HCT116 (cell line): ENCODE measurements around the gene MAF. TPM values are rescaled to one million over a fixed set of nuclear protein-coding genes. Genes with fewer than 3 reads are reported as not detected.

Source experiments
- ATAC-seq: fragments of 200-7000 bp; cut with Tn5 transposase; 2 replicates; pipeline ENCODE4 v1.9.1; 2020; ENCODE audit warnings: mild to moderate bottlenecking, moderate library complexity
- BruUV-seq: library from RNA; stranded (reverse); fragments of 400-500 nt; replicated peaks from 2 replicates; lab custom pipeline; 2021; lab: Mats Ljungman, UMichigan
- CTCF ChIA-PET: fragments of 300-600 bp; sonication (Branson Sonifier 250); formaldehyde crosslinking; loops from one replicate; lab custom pipeline; 2021; ENCODE audit warnings: antibody characterized with exemption; lab: Charles Lee
- POLR2A ChIA-PET: fragments of 300-600, 350-600 bp; sonication (Branson Sonifier 250); formaldehyde crosslinking; loops from one replicate; lab custom pipeline; 2021; ENCODE audit warnings: antibody characterized with exemption; lab: Charles Lee
- RAD21 ChIA-PET, 2 experiments: fragments of 300-600 bp; sonication (Branson Sonifier 250); formaldehyde crosslinking; loops; one replicate each; lab custom pipeline; 2023; ENCODE audit warnings: low total read pairs in 2 of 2; ENCODE audit not compliant: uncharacterized antibody in 2 of 2, unreplicated experiment in 2 of 2, low non-redundant PET in 1 of 2; lab: Charles Lee
- DNase-seq: peaks from one replicate; pipeline ENCODE4 v3.0.0-alpha.2; 2010; ENCODE audit warnings: low read depth, low spot score
- H2AFZ ChIP-seq: fragments of 200-600 bp; shearing (Covaris generic), sonication (generic); 2 replicates; pipeline ENCODE4 v1.6.1; 2017; ENCODE audit warnings: low read depth, mixed run types, mixed read lengths, antibody characterized with exemption, low read length; ENCODE audit not compliant: poor library complexity, severe bottlenecking
- H3K27ac ChIP-seq: 2 replicates; pipeline ENCODE4 v1.5.1; 2012; ENCODE audit warnings: low read depth, low read length
- H3K27me3 ChIP-seq: fragments of 200-600 bp; sonication (generic); 2 replicates; pipeline ENCODE4 v1.6.1; 2016; ENCODE audit warnings: mixed run types, low read length, mixed read lengths; ENCODE audit not compliant: insufficient read depth
- H3K36me3 ChIP-seq, 2 experiments: fragments of 200-500 bp in 1 of 2; fragments of 200-600 bp in 1 of 2; sonication (Bioruptor generic) in 1 of 2; sonication (generic) in 1 of 2; 2 replicates each; pipeline versions ENCODE4 v1.5.1 to v1.6.1; 2014 to 2016; ENCODE audit warnings: low read length in 2 of 2, inconsistent platforms in 1 of 2, mixed read lengths in 1 of 2, mixed run types in 1 of 2; ENCODE audit not compliant: insufficient read depth in 2 of 2, control insufficient read depth in 1 of 2
- H3K4me1 ChIP-seq, 2 experiments: fragments of 200-600 bp in 1 of 2; sonication (generic) in 1 of 2; 2 replicates each; pipeline versions ENCODE4 v1.5.1 to v1.6.1; 2012 to 2017; ENCODE audit warnings: low read length in 2 of 2, inconsistent platforms in 1 of 2, mild to moderate bottlenecking in 1 of 2, mixed read lengths in 1 of 2, mixed run types in 1 of 2, moderate library complexity in 1 of 2; ENCODE audit not compliant: insufficient read depth in 2 of 2, control insufficient read depth in 1 of 2
- H3K4me2 ChIP-seq: fragments of 200-600 bp; sonication (generic); 2 replicates; pipeline ENCODE4 v1.6.1; 2017; ENCODE audit warnings: mixed run types, low read length, mixed read lengths
- H3K4me3 ChIP-seq, 2 experiments: fragments of 200-600 bp in 1 of 2; sonication (generic) in 1 of 2; replicated peaks in 1 of 2; 2 replicates each; pipeline ENCODE4 v1.5.1; 2011 to 2016; ENCODE audit warnings: low read length in 2 of 2, control low read depth in 1 of 2, low read depth in 1 of 2, mild to moderate bottlenecking in 1 of 2, mixed read lengths in 1 of 2, mixed run types in 1 of 2
- H3K79me2 ChIP-seq: fragments of 200-600 bp; sonication (generic); 2 replicates; pipeline ENCODE4 v1.6.1; 2017; ENCODE audit warnings: mild to moderate bottlenecking, mixed run types, low read length, moderate library complexity, mixed read lengths; ENCODE audit not compliant: insufficient read depth
- H3K9ac ChIP-seq: fragments of 200-600 bp; sonication (generic); 2 replicates; pipeline ENCODE4 v1.6.1; 2016; ENCODE audit warnings: low read length, mixed read lengths
- H3K9me2 ChIP-seq: fragments of 200-600 bp; sonication (generic), shearing (Covaris generic); 2 replicates; pipeline ENCODE4 v1.6.1; 2017; ENCODE audit warnings: mixed run types, mild to moderate bottlenecking, moderate library complexity; ENCODE audit not compliant: insufficient read depth
- H3K9me3 ChIP-seq, 2 experiments: fragments of 200-500 bp in 1 of 2; fragments of 200-600 bp in 1 of 2; sonication (Bioruptor generic) in 1 of 2; sonication (generic) in 1 of 2; 2 replicates each; pipeline ENCODE4 v1.6.1; 2014 to 2017; ENCODE audit warnings: low read length in 2 of 2, mixed read lengths in 2 of 2, inconsistent platforms in 1 of 2, low read depth in 1 of 2, mild to moderate bottlenecking in 1 of 2, mixed run types in 1 of 2, moderate library complexity in 1 of 2; ENCODE audit not compliant: control insufficient read depth in 1 of 2, insufficient read depth in 1 of 2
- H4K20me1 ChIP-seq: fragments of 200-600 bp; sonication (generic), shearing (Covaris generic); 2 replicates; pipeline ENCODE4 v1.6.1; 2017; ENCODE audit warnings: mixed run types, mild to moderate bottlenecking, moderate library complexity; ENCODE audit not compliant: insufficient read depth
- ATF3 ChIP-seq: IDR thresholded peaks from 2 replicates; pipeline ENCODE4 v1.6.1; 2012
- CTCF ChIP-seq, 3 experiments: fragments of 200-600 bp in 1 of 3; sonication (generic) in 1 of 3; IDR thresholded peaks in 2 of 3; conservative IDR thresholded peaks in 1 of 3; 2 replicates each; pipeline ENCODE4 v1.5.1; 2012 to 2017; ENCODE audit warnings: low read depth in 2 of 3, low read length in 2 of 3, antibody characterized with exemption in 1 of 3, borderline replicate concordance in 1 of 3, control low read depth in 1 of 3, mild to moderate bottlenecking in 1 of 3, mixed read lengths in 1 of 3, mixed run types in 1 of 3, moderate library complexity in 1 of 3; ENCODE audit not compliant: insufficient read depth in 1 of 3
- REST ChIP-seq: IDR thresholded peaks from 2 replicates; pipeline ENCODE4 v1.6.1; 2012; ENCODE audit warnings: low read depth
- intact Hi-C: fragments of 100-400 bp; cut with micrococcal nuclease; formaldehyde crosslinking; loops from 2 replicates; pipeline ENCODE4 v1.10.0; 2022
- total RNA-seq: library from RNA; stranded (reverse); gene quantifications from one replicate; pipeline ENCODE4 v1.2.1, GENCODE V29; 2021; ENCODE audit not compliant: unreplicated experiment

MAF gene
- total RNA-seq, 1 experiment from 2014 or later, result 0.27 TPM

GRCh38 chr16:79625738-79626137 is 25.2 kb upstream of the MAF start:
- H3K36me3 ChIP-seq, result no peaks in the 10 kb centered on the region
- H3K9me3 ChIP-seq, result peaks cover 30 to 46% of the 10 kb centered on the region in 2 experiments; a peak in 2 of 4 replicates
- no peak for DNase-seq
- H3K4me1 ChIP-seq, result no peaks in the 10 kb centered on the region
- BruUV-seq, result no TSS peak
- no peak for TF ChIP-seq ATF3
- no peak for TF ChIP-seq CTCF (IDR thresholded peaks at IDR 0.05 in 2 of 3, conservative IDR thresholded peaks at IDR 0.05 in 1 of 3; ENCODE audit: borderline replicate concordance in 1 of 3, insufficient read depth in 1 of 3, low read depth in 2 of 3, low read length in 2 of 3)
- TF ChIP-seq REST, result no peak
- TF ChIP-seq, all 23 proteins: peak for 0
- H3K4me2 ChIP-seq, result no peak overlapping the region
- POLR2A ChIA-PET, result no interaction called here
- intact Hi-C loops, result no loop called here
- no peak overlapping the region for H3K27ac ChIP-seq
- H2AFZ ChIP-seq, result no peak overlapping the region
- H3K9me2 ChIP-seq, result no peaks in the 10 kb centered on the region
- H3K4me3 ChIP-seq, result no peak overlapping the region
- H4K20me1 ChIP-seq, result no peaks in the 10 kb centered on the region
- no peaks in the 10 kb centered on the region for H3K79me2 ChIP-seq
- H3K27me3 ChIP-seq, result no peaks in the 10 kb centered on the region
- H3K9ac ChIP-seq, result no peak overlapping the region
- RAD21 ChIA-PET, result no interaction called here
- CTCF ChIA-PET, result no interaction called here
- ATAC-seq, result no peak
